Effector memory CD8-positive, alpha-beta T cell (primary cell): ENCODE measurements around the gene NR2C2AP.
A peak's percentile ranks its signal among the peaks of the same experiment; 100 is the strongest.
"Not testable (repeated sequence)": the region's sequence is repeated elsewhere in the genome, so short reads cannot be mapped to it uniquely, and the experiment has no call there.

Experiments used
- ATAC-seq: fragments of 150-1000 bp; cut with Tn5 transposase; replicated peaks from 2 replicates; pipeline ENCODE4 v1.10.0; 2021; ENCODE audit warnings: mild to moderate bottlenecking, moderate library complexity
- DNase-seq, 3 experiments: peaks; one replicate each; pipeline ENCODE4 v3.0.0; 2021
- H3K27ac Mint-ChIP-seq, 2 donors: one replicate each; pipeline ENCODE4 v1.8.0; 2022; ENCODE audit warnings: mild to moderate bottlenecking in 2 of 2, mixed read lengths in 2 of 2, moderate library complexity in 2 of 2
- H3K27me3 Mint-ChIP-seq, 2 donors: one replicate each; pipeline ENCODE4 v1.8.0; 2022; ENCODE audit warnings: mixed read lengths in 2 of 2
- H3K36me3 Mint-ChIP-seq: one replicate; pipeline ENCODE4 v1.8.0; 2022; ENCODE audit warnings: mild to moderate bottlenecking, moderate library complexity, mixed read lengths; ENCODE audit not compliant: insufficient read depth
- H3K4me1 Mint-ChIP-seq, 2 donors: one replicate each; pipeline ENCODE4 v1.8.0; 2022; ENCODE audit warnings: low read depth in 2 of 2, mixed read lengths in 2 of 2
- H3K4me3 Mint-ChIP-seq, 2 donors: one replicate each; pipeline ENCODE4 v1.8.0; 2022; ENCODE audit warnings: mild to moderate bottlenecking in 2 of 2, mixed read lengths in 2 of 2, moderate library complexity in 2 of 2
- H3K9me3 Mint-ChIP-seq, 2 donors: one replicate each; pipeline ENCODE4 v1.8.0; 2022; ENCODE audit warnings: mixed read lengths in 2 of 2

Gene NR2C2AP

GRCh38 chr19:19186742-19187141 lies 16.5 kb downstream of the NR2C2AP start:
- H3K4me3 Mint-ChIP-seq, result no peak overlapping the region
- no peaks in the 10 kb centered on the region for H3K9me3 Mint-ChIP-seq
- peaks cover 25 to 31% of the 10 kb centered on the region in 2 donors for H3K4me1 Mint-ChIP-seq
- no peaks in the 10 kb centered on the region for H3K27me3 Mint-ChIP-seq
- H3K27ac Mint-ChIP-seq, result peak overlapping the region in 1 of 2 donors; percentile 86
- H3K36me3 Mint-ChIP-seq, result peaks cover 38% of the 10 kb centered on the region
- no peak for ATAC-seq
- DNase-seq, result no peak

- Mint-ChIP-seq H3K27me3 (no peaks in the 10 kb centered on the region), H3K27ac (peak overlapping the region in 1 of 2 donors; percentile 86), H3K4me1 (peaks cover 23 to 25% of the 10 kb centered on the region in 2 donors), H3K36me3 (peaks cover 42% of the 10 kb centered on the region), H3K4me3 (no peak overlapping the region), H3K9me3 (no peaks in the 10 kb centered on the region)
- ATAC-seq (peak; percentile 93), DNase-seq (peak; percentile 52 to 60 (median 54))
Observed at GRCh38 chr19:19185853-19186740, 17.1 kb downstream of the NR2C2AP start.

GRCh38 chr19:19181488-19181998 lies 21.7 kb downstream of the NR2C2AP start:
- no peak overlapping the region for H3K27ac Mint-ChIP-seq
- peaks cover 36% of the 10 kb centered on the region for H3K36me3 Mint-ChIP-seq
- DNase-seq (no peak), ATAC-seq (no peak)
- H3K9me3 Mint-ChIP-seq, result no peaks in the 10 kb centered on the region
- no peaks in the 10 kb centered on the region for H3K27me3 Mint-ChIP-seq
- H3K4me1 Mint-ChIP-seq, result peaks cover 8 to 10% of the 10 kb centered on the region in 2 donors
- no peak overlapping the region for H3K4me3 Mint-ChIP-seq

GRCh38 chr19:19179548-19180441 lies 23.4 kb downstream of the NR2C2AP start:
- no peak for DNase-seq
- Mint-ChIP-seq H3K4me3 (no peak overlapping the region), H3K9me3 (no peaks in the 10 kb centered on the region), H3K27ac (peak overlapping the region in 1 of 2 donors; percentile 41), H3K27me3 (no peaks in the 10 kb centered on the region), H3K4me1 (peaks cover 3 to 5% of the 10 kb centered on the region in 2 donors), H3K36me3 (peaks cover 27% of the 10 kb centered on the region)
- no peak for ATAC-seq

- DNase-seq, result no peak
- Mint-ChIP-seq H3K4me1 (peaks cover 2 to 3% of the 10 kb centered on the region in 2 donors), H3K4me3 (no peak overlapping the region), H3K27me3 (no peaks in the 10 kb centered on the region), H3K27ac (no peak overlapping the region), H3K36me3 (peaks cover 20% of the 10 kb centered on the region), H3K9me3 (no peaks in the 10 kb centered on the region)
- ATAC-seq, result no peak
Observed at GRCh38 chr19:19176950-19177349, 26.3 kb downstream of the NR2C2AP start.

GRCh38 chr19:19173243-19173642 lies 30.0 kb downstream of the NR2C2AP start:
- not testable (repeated sequence) for H3K9me3 Mint-ChIP-seq, DNase-seq, ATAC-seq, H3K27ac Mint-ChIP-seq, H3K4me3 Mint-ChIP-seq
- peaks cover 19 to 22% of the 10 kb centered on the region in 2 donors for H3K4me1 Mint-ChIP-seq
- H3K27me3 Mint-ChIP-seq, result peaks cover 0 to 19% of the 10 kb centered on the region in 2 donors
- peaks cover 18% of the 10 kb centered on the region for H3K36me3 Mint-ChIP-seq

GRCh38 chr19:19171821-19172532 lies 31.2 kb downstream of the NR2C2AP start:
- Mint-ChIP-seq H3K27me3 (peaks cover 0 to 19% of the 10 kb centered on the region in 2 donors), H3K9me3 (no peaks in the 10 kb centered on the region), H3K4me3 (no peak overlapping the region), H3K4me1 (peaks cover 19 to 22% of the 10 kb centered on the region in 2 donors), H3K27ac (peak overlapping the region in 1 of 2 donors; percentile 66), H3K36me3 (peaks cover 17% of the 10 kb centered on the region)
- DNase-seq (no peak), ATAC-seq (no peak)

- peak overlapping the region; percentile 39 to 87 for H3K27ac Mint-ChIP-seq
- H3K9me3 Mint-ChIP-seq, result no peaks in the 10 kb centered on the region
Observed at GRCh38 chr19:19170873-19171672, 32.1 kb downstream of the NR2C2AP start.

GRCh38 chr19:19170053-19170872 lies 33.0 kb downstream of the NR2C2AP start, which contains the start of gene MEF2B:
Gene MEF2B, minus strand, starts transcription at chr19:19170263. Its CDS starts 19,528 bp downstream, at chr19:19150735.
- H3K27me3 Mint-ChIP-seq, result peaks cover 0 to 19% of the 10 kb centered on the region in 2 donors
- ATAC-seq (peak; percentile 94), DNase-seq (peak; percentile 56 to 64 (median 63))
- H3K36me3 Mint-ChIP-seq, result peaks cover 10% of the 10 kb centered on the region
- H3K9me3 Mint-ChIP-seq, result no peaks in the 10 kb centered on the region
- H3K27ac Mint-ChIP-seq, result peak within 1 kb of the TSS; percentile 39 to 87
- H3K4me1 Mint-ChIP-seq, result peaks cover 19 to 21% of the 10 kb centered on the region in 2 donors
- peak within 1 kb of the TSS; percentile 62 for H3K4me3 Mint-ChIP-seq

More at GRCh38 chr19:19170873-19171672, 32.1 kb downstream of the NR2C2AP start:
- peaks cover 19 to 21% of the 10 kb centered on the region in 2 donors for H3K4me1 Mint-ChIP-seq
- ATAC-seq (no peak), DNase-seq (no peak)
- peaks cover 12% of the 10 kb centered on the region for H3K36me3 Mint-ChIP-seq
- H3K27me3 Mint-ChIP-seq, result peaks cover 0 to 19% of the 10 kb centered on the region in 2 donors
- peak overlapping the region; percentile 62 for H3K4me3 Mint-ChIP-seq

GRCh38 chr19:19169236-19170052 lies 33.8 kb downstream of the NR2C2AP start:
- Mint-ChIP-seq H3K27ac (peak overlapping the region in 1 of 2 donors; percentile 11), H3K4me1 (peaks cover 19 to 21% of the 10 kb centered on the region in 2 donors), H3K4me3 (peak overlapping the region; percentile 62), H3K27me3 (peaks cover 0 to 19% of the 10 kb centered on the region in 2 donors), H3K36me3 (peaks cover 10% of the 10 kb centered on the region), H3K9me3 (no peaks in the 10 kb centered on the region)
- ATAC-seq (no peak), DNase-seq (no peak)

GRCh38 chr19:19167612-19168011 lies 35.6 kb downstream of the NR2C2AP start:
- H3K4me3 Mint-ChIP-seq, result no peak overlapping the region
- H3K36me3 Mint-ChIP-seq, result peaks cover 7% of the 10 kb centered on the region
- no peak for DNase-seq
- H3K9me3 Mint-ChIP-seq, result no peaks in the 10 kb centered on the region
- H3K27me3 Mint-ChIP-seq, result peaks cover 0 to 19% of the 10 kb centered on the region in 2 donors
- ATAC-seq, result no peak
- no peak overlapping the region for H3K27ac Mint-ChIP-seq
- H3K4me1 Mint-ChIP-seq, result peaks cover 19 to 21% of the 10 kb centered on the region in 2 donors
